ENCODE results near the gene FBLN1. TPM values are rescaled to one million over a fixed set of nuclear protein-coding genes. Genes with fewer than 3 reads are reported as not detected.

The FBLN1 gene
- total and polyA plus RNA-seq, 2 donors (not counting 3 experiments of a cell fraction or from before 2014, with no cell fraction given) = 1.2 to 4.0 TPM

DNA sequence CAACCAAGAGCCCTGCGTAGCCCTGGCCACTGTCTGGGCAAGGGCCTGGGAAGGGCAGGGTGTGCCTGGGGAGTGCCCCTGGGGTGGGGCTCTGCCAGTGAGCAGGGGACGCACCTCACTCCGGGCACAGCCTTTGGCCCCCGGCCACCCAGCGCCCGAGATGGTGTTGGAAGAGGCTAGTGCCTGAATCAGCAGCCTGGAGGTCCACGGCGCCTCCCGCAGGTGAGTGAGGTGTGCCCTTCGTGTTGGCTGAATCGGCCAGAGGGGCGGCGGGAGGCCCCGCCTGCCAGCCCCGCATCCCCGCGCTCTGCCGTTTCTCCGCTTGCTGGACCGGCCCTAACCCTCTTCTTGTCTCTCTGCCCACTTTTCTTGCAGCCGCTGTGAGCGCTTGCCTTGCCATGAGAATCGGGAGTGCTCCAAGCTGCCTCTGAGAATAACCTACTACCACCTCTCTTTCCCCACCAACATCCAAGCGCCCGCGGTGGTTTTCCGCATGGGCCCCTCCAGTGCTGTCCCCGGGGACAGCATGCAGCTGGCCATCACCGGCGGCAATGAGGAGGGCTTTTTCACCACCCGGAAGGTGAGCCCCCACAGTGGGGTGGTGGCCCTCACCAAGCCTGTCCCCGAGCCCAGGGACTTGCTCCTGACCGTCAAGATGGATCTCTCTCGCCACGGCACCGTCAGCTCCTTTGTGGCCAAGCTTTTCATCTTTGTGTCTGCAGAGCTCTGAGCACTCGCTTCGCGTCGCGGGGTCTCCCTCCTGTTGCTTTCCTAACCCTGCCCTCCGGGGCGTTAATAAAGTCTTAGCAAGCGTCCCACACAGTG, 60.1 kb downstream of the FBLN1 start:
- POLR2A ChIA-PET = no interaction called here
- no peak for DNase-seq (ENCODE audit: low read depth, low spot score)
- dilution Hi-C loops (cut with MboI; ENCODE audit: extremely low pct_ligation_motif_present, low sequenced_read_pairs) = no loop called here

More for the DNA sequence above, 60.1 kb downstream of the FBLN1 start:
- Histone ChIP-seq H3K36me3 (ENCODE audit: control insufficient read depth in 2 of 2, extremely low read depth in 1 of 2, insufficient read depth in 2 of 2, low read length in 2 of 2) (no peaks in the 10 kb centered on the region), H3K9me1 (replicated peaks; ENCODE audit: control insufficient read depth, extremely low read depth, insufficient read depth, low read length) (no peaks in the 10 kb centered on the region), H3K27me3 (ENCODE audit: control insufficient read depth in 2 of 2, insufficient read depth in 2 of 2, low read length in 2 of 2) (peaks cover 0 to 3% of the 10 kb centered on the region in 2 experiments), H4K20me1 (replicated peaks; ENCODE audit: control insufficient read depth, extremely low read depth, insufficient read depth, low read length) (no peaks in the 10 kb centered on the region), H3K9me3 (replicated peaks; ENCODE audit: control insufficient read depth, insufficient read depth, low read length) (no peaks in the 10 kb centered on the region), H2AFZ (ENCODE audit: low read depth, low read length) (no peak overlapping the region), H3K79me2 (ENCODE audit: control insufficient read depth, insufficient read depth, low read length) (no peaks in the 10 kb centered on the region), H3K4me2 (ENCODE audit: insufficient read depth, low read length) (no peak overlapping the region), H3K9ac (replicated peaks; ENCODE audit: extremely low read depth, insufficient read depth, low read length) (no peak overlapping the region), H3K4me1 (ENCODE audit: control insufficient read depth, extremely low read depth, insufficient read depth, low read length) (no peaks in the 10 kb centered on the region), H3K4me3 (replicated peaks in 1 of 3; ENCODE audit: insufficient read depth in 1 of 3, low read depth in 1 of 3, low read length in 3 of 3) (no peak overlapping the region), H3K27ac (ENCODE audit: insufficient read depth, low read depth, low read length) (no peak overlapping the region)
- CTCF ChIA-PET = interaction anchor here (1.6 kb wide), 1 partner anchor 9 kb away, joined by 5 read pairs; no protein-coding TSS in a partner anchor
- intact Hi-C loops (cut with micrococcal nuclease) = no loop called here
- TF ChIP-seq, protein P1, sequence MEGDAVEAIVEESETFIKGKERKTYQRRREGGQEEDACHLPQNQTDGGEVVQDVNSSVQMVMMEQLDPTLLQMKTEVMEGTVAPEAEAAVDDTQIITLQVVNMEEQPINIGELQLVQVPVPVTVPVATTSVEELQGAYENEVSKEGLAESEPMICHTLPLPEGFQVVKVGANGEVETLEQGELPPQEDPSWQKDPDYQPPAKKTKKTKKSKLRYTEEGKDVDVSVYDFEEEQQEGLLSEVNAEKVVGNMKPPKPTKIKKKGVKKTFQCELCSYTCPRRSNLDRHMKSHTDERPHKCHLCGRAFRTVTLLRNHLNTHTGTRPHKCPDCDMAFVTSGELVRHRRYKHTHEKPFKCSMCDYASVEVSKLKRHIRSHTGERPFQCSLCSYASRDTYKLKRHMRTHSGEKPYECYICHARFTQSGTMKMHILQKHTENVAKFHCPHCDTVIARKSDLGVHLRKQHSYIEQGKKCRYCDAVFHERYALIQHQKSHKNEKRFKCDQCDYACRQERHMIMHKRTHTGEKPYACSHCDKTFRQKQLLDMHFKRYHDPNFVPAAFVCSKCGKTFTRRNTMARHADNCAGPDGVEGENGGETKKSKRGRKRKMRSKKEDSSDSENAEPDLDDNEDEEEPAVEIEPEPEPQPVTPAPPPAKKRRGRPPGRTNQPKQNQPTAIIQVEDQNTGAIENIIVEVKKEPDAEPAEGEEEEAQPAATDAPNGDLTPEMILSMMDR (IDR thresholded peaks at IDR 0.05; ENCODE audit: extremely low read depth in 1 of 2, insufficient read depth in 1 of 2, low read depth in 1 of 2, low read length in 2 of 2) = no peak
- no peak for TF ChIP-seq FOS (IDR thresholded peaks at IDR 0.05; ENCODE audit: borderline replicate concordance, insufficient read depth, low read length)
- TF ChIP-seq, protein P2, sequence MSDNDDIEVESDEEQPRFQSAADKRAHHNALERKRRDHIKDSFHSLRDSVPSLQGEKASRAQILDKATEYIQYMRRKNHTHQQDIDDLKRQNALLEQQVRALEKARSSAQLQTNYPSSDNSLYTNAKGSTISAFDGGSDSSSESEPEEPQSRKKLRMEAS (IDR thresholded peaks at IDR 0.05; ENCODE audit: insufficient read depth, insufficient read length) = no peak
- no peak for TF ChIP-seq GATA2 (IDR thresholded peaks at IDR 0.05; ENCODE audit: insufficient read depth, insufficient read length, low read depth, low read length)
- TF ChIP-seq POLR2A (IDR thresholded peaks at IDR 0.05; ENCODE audit: low read depth, low read length) = no peak
- TF ChIP-seq MYC (IDR thresholded peaks at IDR 0.05; ENCODE audit: low read depth, low read length) = no peak
- no peak for TF ChIP-seq EZH2 (IDR thresholded peaks at IDR 0.05; ENCODE audit: borderline replicate concordance, low read depth, low read length, severe bottlenecking)
- TF ChIP-seq POLR2AphosphoS5 (IDR thresholded peaks at IDR 0.05; ENCODE audit: insufficient read depth, low read depth, low read length) = no peak
- TF ChIP-seq JUN (IDR thresholded peaks at IDR 0.05; ENCODE audit: borderline replicate concordance, insufficient read depth, insufficient read length, low read depth) = no peak
- BruUV-seq (replicated peaks) = no TSS peak
- FAIRE-seq = no peak

All from endothelial cell of umbilical vein (primary cell).